ENCODE results near the gene ADGRD2.

GRCh38 chr9:124474151-124474550 is 23.9 kb downstream of the ADGRD2 start:
- TF ChIP-seq TAF1 (IDR thresholded peaks at IDR 0.05; ENCODE audit: borderline replicate concordance, insufficient read depth, low read length) (no peak), POLR2AphosphoS5 (IDR thresholded peaks at IDR 0.05; ENCODE audit: low read depth, low read length) (no peak), REST (IDR thresholded peaks at IDR 0.05; ENCODE audit: insufficient read depth in 1 of 2, low read depth in 2 of 2, low read length in 2 of 2) (no peak)

Measured in PFSK-1 (cell line).